T-cell (primary cell): ENCODE results near the gene MOSPD3. TPM values are rescaled to one million over a fixed set of nuclear protein-coding genes. Genes with fewer than 3 reads are reported as not detected.
"Not testable (repeated sequence)": the region's sequence is repeated elsewhere in the genome, so short reads cannot be mapped to it uniquely, and the experiment has no call there.

Experiments
- ATAC-seq, 4 experiments: fragments of 200-7000 bp in 3 of 4; fragments of 150-1000 bp in 1 of 4; cut with Tn5 transposase; replicated peaks in 1 of 4; 1 replicate in 3 of 4; 2 replicates in 1 of 4; pipeline ENCODE4 v1.10.0; 2021; ENCODE audit warnings: moderate library complexity in 3 of 4, mild to moderate bottlenecking in 2 of 4, moderate number of reproducible peaks in 1 of 4
- CTCF ChIA-PET, 2 donors: fragments of 300-600 bp; sonication (Branson Sonifier 250); formaldehyde crosslinking; loops; one replicate each; lab custom pipeline; 2022; ENCODE audit warnings: antibody characterized with exemption in 2 of 2; lab: Charles Lee
- POLR2A ChIA-PET, 2 donors: fragments of 300-600 bp; sonication (Branson Sonifier 250); formaldehyde crosslinking; loops; one replicate each; lab custom pipeline; 2022; ENCODE audit warnings: antibody characterized with exemption in 2 of 2; lab: Charles Lee
- DNase-seq, 35 experiments: peaks; one replicate each; pipeline versions ENCODE4 v3.0.0 to v3.0.0-alpha.2; 2013 to 2023
- H3K27ac ChIP-seq: one replicate; pipeline ENCODE4 v1.5.1; 2013; ENCODE audit warnings: low read length
- H3K27me3 ChIP-seq, 2 experiments: replicated peaks in 1 of 2; 1 replicate in 1 of 2; 2 replicates in 1 of 2; pipeline versions ENCODE4 v1.6.1 to v1.7.0; 2013; ENCODE audit warnings: low read length in 1 of 2, mixed read lengths in 1 of 2; ENCODE audit not compliant: control insufficient read depth in 2 of 2, insufficient read depth in 2 of 2; ENCODE audit errors: extremely low read depth in 1 of 2
- H3K36me3 ChIP-seq, 2 donors: 1 replicate in 1 of 2; 2 replicates in 1 of 2; pipeline versions ENCODE4 v1.6.1 to v1.7.0; 2013; ENCODE audit warnings: low read length in 1 of 2; ENCODE audit not compliant: control insufficient read depth in 2 of 2, insufficient read depth in 1 of 2; ENCODE audit errors: extremely low read depth in 1 of 2
- H3K4me1 ChIP-seq, 2 experiments: 1 replicate in 1 of 2; 2 replicates in 1 of 2; pipeline versions ENCODE4 v1.6.1 to v1.7.0; 2013; ENCODE audit warnings: low read length in 2 of 2, mixed read lengths in 1 of 2; ENCODE audit not compliant: insufficient read depth in 2 of 2, control insufficient read depth in 1 of 2; ENCODE audit errors: extremely low read depth in 1 of 2
- H3K4me3 ChIP-seq, 2 donors: 1 replicate in 1 of 2; 2 replicates in 1 of 2; pipeline versions ENCODE4 v1.5.1 to v1.7.0; 2013; ENCODE audit warnings: mild to moderate bottlenecking in 2 of 2, low read length in 1 of 2, moderate library complexity in 1 of 2; ENCODE audit not compliant: control insufficient read depth in 1 of 2; ENCODE audit errors: extremely low read depth in 1 of 2
- H3K9me3 ChIP-seq: 2 replicates; pipeline ENCODE4 v1.7.0; 2013
- H3K27ac Mint-ChIP-seq, 2 donors: one replicate each; pipeline ENCODE4 v1.8.0; 2020 to 2021; ENCODE audit warnings: mild to moderate bottlenecking in 2 of 2, mixed read lengths in 2 of 2
- H3K27me3 Mint-ChIP-seq, 2 donors: one replicate each; pipeline ENCODE4 v1.8.0; 2021 to 2022; ENCODE audit warnings: mixed read lengths in 2 of 2
- H3K36me3 Mint-ChIP-seq: one replicate; pipeline ENCODE4 v1.8.0; 2021; ENCODE audit warnings: mixed read lengths
- H3K4me1 Mint-ChIP-seq, 3 donors: one replicate each; pipeline ENCODE4 v1.8.0; 2020 to 2022; ENCODE audit warnings: mixed read lengths in 3 of 3, mild to moderate bottlenecking in 1 of 3
- H3K4me3 Mint-ChIP-seq, 3 donors: one replicate each; pipeline ENCODE4 v1.8.0; 2020 to 2022; ENCODE audit warnings: mild to moderate bottlenecking in 3 of 3, mixed read lengths in 3 of 3, moderate library complexity in 3 of 3
- H3K9me3 Mint-ChIP-seq, 3 donors: one replicate each; pipeline ENCODE4 v1.8.0; 2020 to 2022; ENCODE audit warnings: mixed read lengths in 3 of 3
- WGBS: methylation state at CpG from one replicate; pipeline ENCODE4 v1.1.5; 2013; ENCODE audit warnings: missing lambda C conversion rate; ENCODE audit not compliant: insufficient coverage; 5-methylcytosine and 5-hydroxymethylcytosine counted together
- total RNA-seq, 35 experiments: library from RNA in 6 of 35; stranded (reverse) in 6 of 35; fragments of 120-200 nt in 1 of 35; gene quantifications; one replicate each; pipeline versions ENCODE4 v1.2.1 to v1.2.4 and lab custom pipeline; 2013 to 2026

Gene MOSPD3
- total RNA-seq, 5 donors from 2014 or later (not counting 1 experiment from before 2014, with no cell fraction given) = 10.9 to 19.0 (median 16.3) TPM

- H3K4me3 ChIP-seq = no peak within 1 kb of the TSS
- DNase-seq = peak in 22 of 35 experiments; percentile 14 to 60 (median 48)
- Mint-ChIP-seq H3K4me1 (peaks cover 0 to 2% (median 2%) of the 10 kb centered on the region in 3 donors), H3K36me3 (no peaks in the 10 kb centered on the region), H3K9me3 (no peaks in the 10 kb centered on the region), H3K27me3 (peaks cover 37 to 53% of the 10 kb centered on the region in 2 donors), H3K27ac (no peak within 1 kb of the TSS), H3K4me3 (no peak within 1 kb of the TSS)
- ChIA-PET CTCF (interaction anchor here in 1 of 2 donors (0.6 kb wide), 2 partner anchors 22 to 201 kb away, joined by 3 read pairs; no protein-coding TSS in a partner anchor), POLR2A (no interaction called here)
- peak; percentile 49 to 79 (median 58) for ATAC-seq
- WGBS = 18% methylated on average over 56 of the region's 63 CpGs
- peaks cover 0 to 9% of the 10 kb centered on the region in 2 experiments for H3K4me1 ChIP-seq
- no peaks in the 10 kb centered on the region for H3K36me3 ChIP-seq
- H3K9me3 ChIP-seq = no peaks in the 10 kb centered on the region
- no peak within 1 kb of the TSS for H3K27ac ChIP-seq
- H3K27me3 ChIP-seq = peaks cover 8 to 81% of the 10 kb centered on the region in 2 experiments
These were observed 43.8 kb downstream of the MOSPD3 start, which contains the start of gene ACTL6B for GRCh38 chr7:100655908-100656674. ACTL6B (minus strand) TSS chr7:100656448; CDS start chr7:100656354, 94 bp downstream.

- not testable (repeated sequence) for H3K9me3 Mint-ChIP-seq, ATAC-seq
These were observed 49.9 kb downstream of the MOSPD3 start for GRCh38 chr7:100662194-100662776.

More at GRCh38 chr7:100662194-100662776, 49.9 kb downstream of the MOSPD3 start:
- WGBS = 89% methylated on average over 11 of the region's 12 CpGs
- H3K27ac Mint-ChIP-seq, H3K4me1 Mint-ChIP-seq, H3K27ac ChIP-seq, H3K4me3 ChIP-seq, CTCF ChIA-PET, H3K36me3 ChIP-seq, POLR2A ChIA-PET, DNase-seq, H3K4me3 Mint-ChIP-seq, H3K9me3 ChIP-seq, H3K36me3 Mint-ChIP-seq, H3K4me1 ChIP-seq: not testable (repeated sequence)
- peaks cover 4 to 45% of the 10 kb centered on the region in 2 experiments for H3K27me3 ChIP-seq
- peaks cover 20 to 24% of the 10 kb centered on the region in 2 donors for H3K27me3 Mint-ChIP-seq

Other genes starting within 250 kb of the MOSPD3 start
- gene PILRA, start 239.1 kb upstream of the MOSPD3 start, total RNA-seq = 10 to 100 TPM in 2 of 5 donors, 1 to 10 TPM in 3; 3.7 to 19.3 (median 7.1) TPM
- 10 to 100 TPM in 3 of 5 donors, 1 to 10 TPM in 2; 6.9 to 13.9 (median 12.0) TPM for gene ZCWPW1, start 183.8 kb upstream of the MOSPD3 start, total RNA-seq
- 10 to 100 TPM; 50.6 to 63.2 (median 60.3) TPM for gene MEPCE, start 182.7 kb upstream of the MOSPD3 start, total RNA-seq
- gene PPP1R35, start 176.0 kb upstream of the MOSPD3 start, total RNA-seq = 100 to 1,000 TPM in 2 of 5 donors, 10 to 100 TPM in 3; 32.8 to 117 (median 98.6) TPM
- gene SPACDR, start 148.3 kb upstream of the MOSPD3 start, total RNA-seq = 1 to 10 TPM; 1.3 to 4.0 (median 3.3) TPM
- gene TSC22D4, start 133.3 kb upstream of the MOSPD3 start, total RNA-seq = 100 to 1,000 TPM in 4 of 5 donors, 10 to 100 TPM in 1; 85.2 to 160 (median 148) TPM
- 1 to 10 TPM in 2 of 5 donors, under 1 TPM in 3; 0.50 to 1.4 (median 0.99) TPM for gene NYAP1, start 128.6 kb upstream of the MOSPD3 start, total RNA-seq
- gene AGFG2, start 73.3 kb upstream of the MOSPD3 start, total RNA-seq = 10 to 100 TPM; 26.2 to 54.6 (median 40.2) TPM
- 100 to 1,000 TPM in 3 of 5 donors, 10 to 100 TPM in 2; 61.2 to 129 (median 107) TPM for gene SAP25, start 38.6 kb upstream of the MOSPD3 start, total RNA-seq
- gene LRCH4, start 26.4 kb upstream of the MOSPD3 start, total RNA-seq = 100 to 1,000 TPM; 328 to 377 (median 362) TPM
- gene FBXO24, start 26.2 kb upstream of the MOSPD3 start, total RNA-seq = 1 to 10 TPM in 3 of 5 donors, under 1 TPM in 2; 0.70 to 1.7 (median 1.3) TPM
- 10 to 100 TPM in 3 of 5 donors, 1 to 10 TPM in 2; 5.4 to 14.0 (median 10.5) TPM for gene PCOLCE, start 10.2 kb upstream of the MOSPD3 start, total RNA-seq
- gene TFR2, start 29.0 kb downstream of the MOSPD3 start, total RNA-seq = 1 to 10 TPM; 3.8 to 8.7 (median 6.7) TPM
- not detected for gene ACTL6B, start 43.9 kb downstream of the MOSPD3 start, total RNA-seq
- gene GNB2, start 61.2 kb downstream of the MOSPD3 start, total RNA-seq = 100 to 1,000 TPM; 101 to 175 (median 153) TPM
- 100 to 1,000 TPM in 3 of 5 donors, 10 to 100 TPM in 2; 87.7 to 161 (median 124) TPM for gene GIGYF1, start 81.7 kb downstream of the MOSPD3 start, total RNA-seq
- 10 to 100 TPM in 3 of 5 donors, 1 to 10 TPM in 2; 8.3 to 18.1 (median 17.8) TPM for gene POP7, start 93.6 kb downstream of the MOSPD3 start, total RNA-seq
- gene EPO, start 107.9 kb downstream of the MOSPD3 start, total RNA-seq = not detected
- not detected for gene ZAN, start 121.1 kb downstream of the MOSPD3 start, total RNA-seq
- gene EPHB4, start 215.0 kb downstream of the MOSPD3 start, total RNA-seq = 10 to 100 TPM in 2 of 5 donors, 1 to 10 TPM in 3; 7.8 to 12.7 (median 9.5) TPM
- gene SLC12A9, start 240.2 kb downstream of the MOSPD3 start, total RNA-seq = 10 to 100 TPM; 49.9 to 72.6 (median 70.2) TPM